Measurements from ENCODE around the gene CDH24. TPM values are rescaled to one million over a fixed set of nuclear protein-coding genes. Genes with fewer than 3 reads are reported as not detected.
A peak's percentile ranks its signal among the peaks of the same experiment; 100 is the strongest.

CDH24 gene
- total and polyA plus RNA-seq, 2 of the 13 experiments (the other 11 are each of a cell fraction or from before 2014, with no cell fraction given), result 0.69 to 0.99 TPM

DNA sequence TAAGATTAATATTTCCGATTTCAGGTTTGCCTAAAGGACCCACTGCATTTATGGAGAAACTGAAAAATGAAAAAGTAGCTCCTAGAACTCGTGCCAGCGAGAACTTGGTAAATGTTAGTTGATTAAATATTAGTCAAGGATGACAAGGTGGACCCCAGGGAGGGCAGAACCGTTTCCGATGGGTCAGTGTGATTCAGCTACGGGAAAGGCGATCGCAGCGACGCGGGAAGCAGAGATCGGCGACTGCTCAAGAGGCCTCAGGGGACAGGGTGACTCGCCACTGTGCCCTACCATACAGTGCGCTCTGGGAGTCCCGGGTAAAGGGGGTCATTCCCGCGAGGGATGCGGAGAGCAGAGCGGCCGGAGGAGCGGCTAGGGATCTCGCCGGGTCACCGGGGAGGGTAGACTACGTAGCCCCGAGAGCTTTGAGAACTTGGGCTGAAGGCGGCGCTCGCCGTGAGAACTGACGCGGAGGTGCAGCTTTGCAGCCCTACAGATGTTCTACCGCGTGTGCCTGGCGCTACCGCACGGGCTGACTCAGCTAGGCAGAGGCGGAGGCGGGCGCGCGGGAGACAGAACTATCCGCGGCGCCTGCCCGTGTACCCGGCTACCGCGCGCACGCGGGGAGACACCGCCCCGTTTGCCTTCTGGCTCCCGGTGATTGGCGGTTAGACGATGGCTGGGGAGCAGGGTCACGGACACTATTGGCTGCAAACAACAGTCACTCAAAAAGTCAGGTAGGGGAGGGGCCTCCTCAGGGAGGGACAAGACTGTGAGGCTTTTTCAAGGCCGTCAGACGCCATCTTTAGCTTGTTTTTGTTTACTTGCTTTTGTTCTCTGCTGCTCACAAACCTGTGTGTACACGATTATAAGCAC lies 50.5 kb downstream of the CDH24 start (continued):
- TF ChIP-seq, protein P1, sequence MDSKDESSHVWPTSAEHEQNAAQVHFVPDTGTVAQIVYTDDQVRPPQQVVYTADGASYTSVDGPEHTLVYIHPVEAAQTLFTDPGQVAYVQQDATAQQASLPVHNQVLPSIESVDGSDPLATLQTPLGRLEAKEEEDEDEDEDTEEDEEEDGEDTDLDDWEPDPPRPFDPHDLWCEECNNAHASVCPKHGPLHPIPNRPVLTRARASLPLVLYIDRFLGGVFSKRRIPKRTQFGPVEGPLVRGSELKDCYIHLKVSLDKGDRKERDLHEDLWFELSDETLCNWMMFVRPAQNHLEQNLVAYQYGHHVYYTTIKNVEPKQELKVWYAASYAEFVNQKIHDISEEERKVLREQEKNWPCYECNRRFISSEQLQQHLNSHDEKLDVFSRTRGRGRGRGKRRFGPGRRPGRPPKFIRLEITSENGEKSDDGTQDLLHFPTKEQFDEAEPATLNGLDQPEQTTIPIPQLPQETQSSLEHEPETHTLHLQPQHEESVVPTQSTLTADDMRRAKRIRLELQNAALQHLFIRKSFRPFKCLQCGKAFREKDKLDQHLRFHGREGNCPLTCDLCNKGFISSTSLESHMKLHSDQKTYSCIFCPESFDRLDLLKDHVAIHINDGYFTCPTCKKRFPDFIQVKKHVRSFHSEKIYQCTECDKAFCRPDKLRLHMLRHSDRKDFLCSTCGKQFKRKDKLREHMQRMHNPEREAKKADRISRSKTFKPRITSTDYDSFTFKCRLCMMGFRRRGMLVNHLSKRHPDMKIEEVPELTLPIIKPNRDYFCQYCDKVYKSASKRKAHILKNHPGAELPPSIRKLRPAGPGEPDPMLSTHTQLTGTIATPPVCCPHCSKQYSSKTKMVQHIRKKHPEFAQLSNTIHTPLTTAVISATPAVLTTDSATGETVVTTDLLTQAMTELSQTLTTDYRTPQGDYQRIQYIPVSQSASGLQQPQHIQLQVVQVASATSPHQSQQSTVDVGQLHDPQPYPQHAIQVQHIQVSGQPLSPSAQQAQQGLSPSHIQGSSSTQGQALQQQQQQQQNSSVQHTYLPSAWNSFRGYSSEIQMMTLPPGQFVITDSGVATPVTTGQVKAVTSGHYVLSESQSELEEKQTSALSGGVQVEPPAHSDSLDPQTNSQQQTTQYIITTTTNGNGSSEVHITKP (CRISPR knock-in tag; IDR thresholded peaks at IDR 0.05; ENCODE audit: low read depth), result peak; percentile 94
- TF ChIP-seq ZNF446 (CRISPR knock-in tag; IDR thresholded peaks at IDR 0.05) (peak; percentile 96), ZNF496 (CRISPR knock-in tag; IDR thresholded peaks at IDR 0.05; ENCODE audit: insufficient replicate concordance) (no peak), KLF12 (CRISPR knock-in tag; IDR thresholded peaks at IDR 0.05; ENCODE audit: borderline replicate concordance) (peak; percentile 96), NFIC (IDR thresholded peaks at IDR 0.05; ENCODE audit: low read length) (no peak; the same call in 1 of the 2 replicates), KDM4B (CRISPR knock-in tag; IDR thresholded peaks at IDR 0.05) (peak; percentile 99), ZFP90 (CRISPR knock-in tag; IDR thresholded peaks at IDR 0.05; ENCODE audit: borderline replicate concordance) (no peak), ZNF563 (CRISPR knock-in tag; IDR thresholded peaks at IDR 0.05) (peak; percentile 99), POLR2AphosphoS5 (IDR thresholded peaks at IDR 0.05; ENCODE audit: low read depth, low read length) (peak; percentile 97), ZNF605 (CRISPR knock-in tag; IDR thresholded peaks at IDR 0.05) (peak; percentile 100), YY1 (IDR thresholded peaks at IDR 0.05; ENCODE audit: insufficient read depth, insufficient replicate concordance, low read depth, low read length) (peak; percentile 94), U2AF2 (IDR thresholded peaks at IDR 0.05; ENCODE audit: low read depth, low read length) (no peak)
- TF ChIP-seq, protein P2, sequence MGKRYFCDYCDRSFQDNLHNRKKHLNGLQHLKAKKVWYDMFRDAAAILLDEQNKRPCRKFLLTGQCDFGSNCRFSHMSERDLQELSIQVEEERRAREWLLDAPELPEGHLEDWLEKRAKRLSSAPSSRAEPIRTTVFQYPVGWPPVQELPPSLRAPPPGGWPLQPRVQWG (CRISPR knock-in tag; IDR thresholded peaks at IDR 0.05; ENCODE audit: borderline replicate concordance, low read depth), result peak; percentile 67; the same call in 1 of the 2 replicates
- TF ChIP-seq, protein P3, sequence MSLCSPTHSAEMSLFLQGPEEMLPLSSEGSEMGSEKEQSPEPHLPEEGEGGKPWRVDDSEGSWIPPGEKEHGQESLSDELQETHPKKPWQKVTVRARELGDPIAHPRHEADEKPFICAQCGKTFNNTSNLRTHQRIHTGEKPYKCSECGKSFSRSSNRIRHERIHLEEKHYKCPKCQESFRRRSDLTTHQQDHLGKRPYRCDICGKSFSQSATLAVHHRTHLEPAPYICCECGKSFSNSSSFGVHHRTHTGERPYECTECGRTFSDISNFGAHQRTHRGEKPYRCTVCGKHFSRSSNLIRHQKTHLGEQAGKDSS (CRISPR knock-in tag; IDR thresholded peaks at IDR 0.05; ENCODE audit: borderline replicate concordance, low read depth), result peak; percentile 99
- TF ChIP-seq, protein P4, sequence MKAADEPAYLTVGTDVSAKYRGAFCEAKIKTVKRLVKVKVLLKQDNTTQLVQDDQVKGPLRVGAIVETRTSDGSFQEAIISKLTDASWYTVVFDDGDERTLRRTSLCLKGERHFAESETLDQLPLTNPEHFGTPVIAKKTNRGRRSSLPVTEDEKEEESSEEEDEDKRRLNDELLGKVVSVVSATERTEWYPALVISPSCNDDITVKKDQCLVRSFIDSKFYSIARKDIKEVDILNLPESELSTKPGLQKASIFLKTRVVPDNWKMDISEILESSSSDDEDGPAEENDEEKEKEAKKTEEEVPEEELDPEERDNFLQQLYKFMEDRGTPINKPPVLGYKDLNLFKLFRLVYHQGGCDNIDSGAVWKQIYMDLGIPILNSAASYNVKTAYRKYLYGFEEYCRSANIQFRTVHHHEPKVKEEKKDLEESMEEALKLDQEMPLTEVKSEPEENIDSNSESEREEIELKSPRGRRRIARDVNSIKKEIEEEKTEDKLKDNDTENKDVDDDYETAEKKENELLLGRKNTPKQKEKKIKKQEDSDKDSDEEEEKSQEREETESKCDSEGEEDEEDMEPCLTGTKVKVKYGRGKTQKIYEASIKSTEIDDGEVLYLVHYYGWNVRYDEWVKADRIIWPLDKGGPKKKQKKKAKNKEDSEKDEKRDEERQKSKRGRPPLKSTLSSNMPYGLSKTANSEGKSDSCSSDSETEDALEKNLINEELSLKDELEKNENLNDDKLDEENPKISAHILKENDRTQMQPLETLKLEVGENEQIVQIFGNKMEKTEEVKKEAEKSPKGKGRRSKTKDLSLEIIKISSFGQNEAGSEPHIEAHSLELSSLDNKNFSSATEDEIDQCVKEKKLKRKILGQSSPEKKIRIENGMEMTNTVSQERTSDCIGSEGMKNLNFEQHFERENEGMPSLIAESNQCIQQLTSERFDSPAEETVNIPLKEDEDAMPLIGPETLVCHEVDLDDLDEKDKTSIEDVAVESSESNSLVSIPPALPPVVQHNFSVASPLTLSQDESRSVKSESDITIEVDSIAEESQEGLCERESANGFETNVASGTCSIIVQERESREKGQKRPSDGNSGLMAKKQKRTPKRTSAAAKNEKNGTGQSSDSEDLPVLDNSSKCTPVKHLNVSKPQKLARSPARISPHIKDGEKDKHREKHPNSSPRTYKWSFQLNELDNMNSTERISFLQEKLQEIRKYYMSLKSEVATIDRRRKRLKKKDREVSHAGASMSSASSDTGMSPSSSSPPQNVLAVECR (CRISPR knock-in tag; IDR thresholded peaks at IDR 0.05; ENCODE audit: borderline replicate concordance), result peak; percentile 99
